Stimulated activated CD8-positive, alpha-beta memory T cell treated with anti-CD3 and anti-CD28 coated beads, Interleukin-15, amount 100 ng/mL, for 1 hour (primary cell): ENCODE results near the gene KCNQ1.

ENCODE experiments used
- DNase-seq: peaks from one replicate; pipeline ENCODE4 v3.0.0-alpha.2; 2020; ENCODE audit warnings: low read depth

The KCNQ1 gene

GRCh38 chr11:2766166-2766565 is 321.4 kb downstream of the KCNQ1 start:
- no peak for DNase-seq

GRCh38 chr11:2767071-2767470 is 322.3 kb downstream of the KCNQ1 start:
- DNase-seq = no peak

- DNase-seq = no peak
Observed at GRCh38 chr11:2767801-2768200, 323.0 kb downstream of the KCNQ1 start.

- no peak for DNase-seq
Observed at GRCh38 chr11:2768471-2769408, 323.9 kb downstream of the KCNQ1 start.

- DNase-seq = no peak
Observed at GRCh38 chr11:2769409-2770095, 324.7 kb downstream of the KCNQ1 start.

GRCh38 chr11:2770096-2770751 is 325.4 kb downstream of the KCNQ1 start:
- no peak for DNase-seq

GRCh38 chr11:2770761-2771301 is 326.0 kb downstream of the KCNQ1 start:
- DNase-seq = no peak

- no peak for DNase-seq
Observed at GRCh38 chr11:2771758-2772466, 327.1 kb downstream of the KCNQ1 start.

- no peak for DNase-seq
Observed at GRCh38 chr11:2772544-2773031, 327.8 kb downstream of the KCNQ1 start.

- DNase-seq = no peak
Observed at GRCh38 chr11:2774173-2775082, 329.6 kb downstream of the KCNQ1 start.

- DNase-seq = no peak
Observed at GRCh38 chr11:2775083-2775625, 330.3 kb downstream of the KCNQ1 start.

GRCh38 chr11:2775626-2776350 is 331.0 kb downstream of the KCNQ1 start:
- no peak for DNase-seq

- no peak for DNase-seq
Observed at GRCh38 chr11:2776351-2777061, 331.7 kb downstream of the KCNQ1 start.

GRCh38 chr11:2777386-2777785 is 332.6 kb downstream of the KCNQ1 start:
- no peak for DNase-seq

- no peak for DNase-seq
Observed at GRCh38 chr11:2777871-2778629, 333.2 kb downstream of the KCNQ1 start.

GRCh38 chr11:2778630-2779498 is 334.1 kb downstream of the KCNQ1 start:
- DNase-seq = no peak

GRCh38 chr11:2779499-2779980 is 334.7 kb downstream of the KCNQ1 start:
- DNase-seq = no peak
